GM19438 (cell line): ENCODE measurements around the gene TRIM61.
"Not testable (repeated sequence)": the region's sequence is repeated elsewhere in the genome, so short reads cannot be mapped to it uniquely, and the experiment has no call there.

Experiments used
- ATAC-seq: cut with Tn5 transposase; IDR thresholded peaks from one replicate; pipeline ENCODE4 v1.9.1; 2021; ENCODE audit warnings: low read depth; ENCODE audit not compliant: unreplicated experiment

The TRIM61 gene

DNA sequence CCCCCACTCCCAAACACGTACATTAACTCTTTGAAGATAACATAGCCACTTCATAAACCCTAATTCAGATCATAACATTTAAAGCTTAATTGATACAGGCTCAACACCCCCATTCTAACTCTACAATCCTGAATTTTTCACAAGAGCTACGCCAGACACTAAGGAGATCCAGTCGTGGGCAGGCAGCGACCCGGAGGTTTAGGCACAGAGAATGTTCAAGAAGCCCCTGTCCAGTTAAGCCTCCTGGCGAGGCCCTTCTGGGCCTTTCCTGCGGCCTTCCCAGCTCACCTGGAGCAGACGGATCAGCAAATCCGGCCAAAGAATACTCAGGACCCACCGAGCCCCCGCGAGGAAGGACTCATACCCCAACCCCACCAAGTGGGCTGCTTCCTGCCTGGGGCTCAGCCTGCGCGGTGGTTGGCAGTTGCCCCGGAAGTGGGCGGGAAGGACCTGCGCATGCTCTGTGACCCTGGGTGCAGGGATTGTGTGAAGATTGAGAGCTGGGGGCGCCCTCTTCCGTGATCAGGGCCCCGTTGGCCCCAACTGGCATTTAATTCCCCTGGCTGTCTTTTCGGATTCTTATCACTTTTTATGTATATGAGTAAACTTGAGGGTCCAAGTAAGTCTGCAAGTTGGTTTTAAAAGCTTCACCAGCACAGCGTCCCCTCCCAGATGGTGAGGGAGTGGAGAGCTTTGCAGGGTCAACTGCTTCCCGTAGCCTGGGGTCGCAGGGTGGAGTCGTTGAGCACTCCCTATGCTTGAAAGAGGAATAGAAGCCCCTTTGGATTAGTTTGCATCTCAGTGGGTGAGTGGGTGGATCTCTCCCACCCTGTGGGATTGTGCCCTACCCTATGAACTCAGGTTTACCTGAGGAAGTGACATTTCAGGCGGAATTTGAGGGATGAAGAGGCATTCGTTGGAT lies at the start of gene TRIM61:
Gene TRIM61 (minus strand): TSS at position 415 of the 922 bp plus-strand sequence. CDS start 7,655 bp downstream, outside the sequence.
- ATAC-seq = peak; percentile 100

DNA sequence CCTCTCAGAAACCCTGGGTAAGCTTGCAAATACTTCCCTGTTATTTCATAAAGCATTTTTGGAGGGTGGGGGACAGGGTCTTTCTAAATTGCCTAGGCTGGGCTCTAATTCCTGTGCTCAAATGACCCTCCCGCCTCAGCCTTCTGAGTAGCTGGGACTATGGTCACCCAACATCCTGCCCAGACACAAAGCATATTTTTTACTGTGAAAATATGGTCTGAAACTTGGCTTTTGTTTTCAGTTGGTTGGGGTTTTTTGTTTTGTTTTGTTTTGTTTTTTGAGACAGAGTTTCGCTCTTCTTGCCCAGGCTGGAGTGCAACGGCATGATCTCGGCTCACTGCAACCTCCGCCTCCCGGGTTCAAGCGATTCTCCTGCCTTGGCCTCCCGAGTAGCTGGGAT lies 48.3 kb upstream of the TRIM61 start:
- ATAC-seq = not testable (repeated sequence)

DNA sequence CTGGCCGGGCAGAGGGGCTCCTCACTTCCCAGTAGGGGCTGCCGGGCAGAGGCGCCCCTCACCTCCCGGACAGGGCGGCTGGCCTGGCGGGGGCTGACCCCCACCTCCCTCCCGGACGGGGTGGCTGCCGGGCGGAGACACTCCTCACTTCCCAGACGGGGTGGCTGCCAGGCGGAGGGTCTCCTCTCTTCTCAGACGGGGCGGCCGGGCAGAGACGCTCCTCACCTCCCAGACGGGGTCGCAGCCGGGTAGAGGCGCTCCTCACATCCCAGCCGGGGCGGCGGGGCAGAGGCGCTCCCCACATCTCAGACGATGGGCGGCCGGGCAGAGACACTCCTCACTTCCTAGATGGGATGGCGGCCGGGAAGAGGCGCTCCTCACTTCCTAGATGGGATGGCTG lies 42.5 kb upstream of the TRIM61 start:
- not testable (repeated sequence) for ATAC-seq

DNA sequence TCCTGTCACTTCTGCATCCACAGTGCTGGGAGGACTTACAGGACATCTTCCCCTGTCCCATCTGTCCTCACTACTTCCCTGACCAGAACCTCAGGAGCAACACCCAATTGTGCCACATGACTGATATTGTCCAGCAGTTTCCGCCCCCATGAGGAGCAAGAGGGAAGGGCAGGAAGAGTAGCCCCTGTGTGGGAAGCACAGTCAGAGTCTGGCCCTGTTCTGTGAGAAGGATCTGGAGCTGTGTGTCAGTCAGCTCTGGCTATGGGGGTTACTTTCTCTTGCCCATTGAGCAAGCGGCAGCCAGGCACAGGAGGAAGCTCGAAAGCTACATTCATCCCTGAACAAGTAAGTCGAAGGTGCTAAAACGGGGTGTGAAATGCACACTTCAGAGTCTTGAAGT lies 39.5 kb upstream of the TRIM61 start:
- no peak for ATAC-seq

DNA sequence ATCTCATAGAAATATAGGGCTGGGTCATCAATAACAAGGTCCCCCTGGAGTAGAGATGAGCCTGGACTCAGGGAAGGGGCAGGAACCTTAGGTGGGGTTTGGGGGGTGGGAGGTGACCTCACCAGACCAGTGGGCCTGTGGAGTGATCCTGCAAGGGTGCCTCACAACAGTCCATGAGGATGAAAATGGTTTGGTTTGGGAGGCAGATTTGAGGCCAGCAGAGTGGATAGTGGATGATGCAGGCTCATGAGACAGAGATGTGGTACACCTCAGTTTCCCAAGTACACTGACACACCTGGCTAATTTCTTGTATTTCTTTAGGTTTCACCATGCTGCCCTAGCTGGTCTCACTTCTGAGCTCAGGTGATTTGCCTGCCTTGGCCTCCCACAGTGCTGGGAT lies 36.2 kb upstream of the TRIM61 start:
- no peak for ATAC-seq

DNA sequence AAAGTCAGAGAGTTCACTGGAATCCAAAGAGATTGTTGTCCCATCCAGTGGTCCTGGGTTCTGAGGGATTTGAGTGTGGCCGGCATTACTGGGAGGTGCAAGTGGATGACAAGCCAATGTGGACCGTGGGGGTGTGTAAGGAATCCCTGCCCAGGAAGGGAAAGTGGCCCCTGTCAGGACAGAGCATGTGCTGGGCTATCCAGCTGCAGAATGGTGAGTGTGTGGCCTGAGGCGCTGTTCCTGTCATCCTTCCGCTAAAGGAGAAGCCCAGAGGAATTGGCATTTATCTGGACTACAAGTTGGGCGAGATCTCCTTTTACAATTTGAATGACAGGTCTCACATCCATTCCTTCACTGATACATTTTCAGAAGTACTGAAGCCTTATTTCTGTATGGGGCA lies 33.9 kb upstream of the TRIM61 start:
- no peak for ATAC-seq

DNA sequence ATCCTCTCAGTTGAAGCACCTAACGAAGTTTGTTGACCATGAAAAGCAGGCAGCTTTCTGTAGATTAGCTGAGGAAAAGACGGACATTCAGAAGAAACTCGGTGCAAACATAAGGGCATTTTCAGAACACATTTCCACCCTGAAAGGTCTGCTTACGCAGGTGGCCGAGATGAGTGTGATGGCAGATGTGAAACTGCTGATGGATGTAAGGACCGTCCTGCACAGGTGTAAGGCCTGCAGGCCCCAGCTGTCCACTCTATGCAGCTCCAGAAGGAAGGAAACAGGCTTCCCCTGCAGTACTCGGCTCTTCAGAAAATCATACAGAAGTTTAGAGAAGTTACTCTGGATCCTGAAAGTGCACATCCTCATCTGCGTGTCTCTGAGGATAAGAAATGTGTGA lies 33.5 kb upstream of the TRIM61 start:
- no peak for ATAC-seq

DNA sequence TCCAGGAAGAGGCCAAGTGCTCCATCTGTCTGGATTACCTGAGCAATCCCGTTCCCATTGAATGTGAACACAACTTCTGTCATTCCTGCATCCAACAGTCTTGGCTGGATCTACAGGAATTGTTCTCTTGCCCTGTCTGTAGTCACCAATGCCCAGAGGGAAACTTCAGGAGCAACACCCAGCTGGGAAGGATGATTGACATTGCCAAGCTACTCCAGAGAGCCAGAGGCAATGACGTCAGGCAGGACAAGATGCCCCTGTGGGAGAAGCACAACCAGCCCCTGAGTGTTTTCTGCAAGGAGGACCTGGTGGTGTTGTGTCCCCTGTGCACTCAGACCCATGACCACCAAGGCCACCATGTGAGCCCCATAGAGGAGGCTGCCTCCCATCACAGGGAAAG lies 33.0 kb upstream of the TRIM61 start:
- no peak for ATAC-seq

DNA sequence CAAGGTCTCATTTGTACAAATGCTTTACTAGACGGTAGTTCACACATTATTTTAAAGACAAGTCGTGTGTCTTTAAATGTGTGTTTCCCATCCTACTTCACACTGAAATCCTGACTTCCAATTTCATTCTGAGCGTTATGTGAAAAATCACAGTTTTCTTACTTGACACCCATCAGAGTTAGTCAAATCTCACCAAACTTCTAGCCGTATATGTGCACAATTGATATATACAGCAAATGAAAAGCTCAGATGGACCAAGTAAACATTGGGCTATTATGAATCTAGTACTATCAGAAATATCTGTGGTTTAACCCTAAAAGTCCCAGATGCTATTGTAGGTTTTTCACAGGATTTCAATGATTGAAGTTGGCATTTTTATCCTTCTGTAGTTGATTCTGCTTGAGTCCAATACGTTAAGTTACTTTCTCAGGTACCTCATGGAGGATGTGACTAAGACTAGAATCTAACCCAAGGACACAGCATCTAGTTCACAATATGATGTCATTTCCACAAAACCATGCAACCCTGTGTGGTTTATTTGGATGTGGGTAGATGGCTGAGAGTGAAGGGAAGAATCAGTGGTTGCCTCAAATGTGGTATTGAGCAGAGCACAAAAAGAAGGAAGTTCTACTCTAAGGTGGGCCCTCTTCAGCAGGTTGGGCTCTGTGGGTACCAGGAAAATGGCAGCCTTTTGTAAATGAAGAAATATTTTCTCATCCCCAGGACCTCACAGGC lies 32.2 kb upstream of the TRIM61 start:
- ATAC-seq = no peak

DNA sequence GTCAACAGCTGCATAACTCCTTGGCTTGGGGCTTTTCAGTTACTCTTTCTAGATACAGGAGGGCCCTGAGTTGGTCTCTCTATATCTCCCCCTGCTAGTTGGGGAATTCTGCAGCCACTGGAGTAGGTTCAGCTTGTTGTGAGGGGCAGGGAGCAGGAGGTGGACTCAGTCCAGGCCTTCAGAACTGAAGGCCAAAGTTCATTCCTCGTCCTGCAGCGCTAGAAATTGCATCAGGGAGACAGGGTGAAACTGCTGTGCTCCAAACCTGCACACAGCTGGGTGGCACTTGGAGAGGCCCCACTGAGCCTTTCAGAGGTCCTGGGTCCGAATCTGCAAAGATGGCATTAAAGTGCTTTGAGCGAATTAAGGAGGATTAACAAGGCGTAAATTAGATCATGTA lies 29.4 kb upstream of the TRIM61 start:
- ATAC-seq = no peak

DNA sequence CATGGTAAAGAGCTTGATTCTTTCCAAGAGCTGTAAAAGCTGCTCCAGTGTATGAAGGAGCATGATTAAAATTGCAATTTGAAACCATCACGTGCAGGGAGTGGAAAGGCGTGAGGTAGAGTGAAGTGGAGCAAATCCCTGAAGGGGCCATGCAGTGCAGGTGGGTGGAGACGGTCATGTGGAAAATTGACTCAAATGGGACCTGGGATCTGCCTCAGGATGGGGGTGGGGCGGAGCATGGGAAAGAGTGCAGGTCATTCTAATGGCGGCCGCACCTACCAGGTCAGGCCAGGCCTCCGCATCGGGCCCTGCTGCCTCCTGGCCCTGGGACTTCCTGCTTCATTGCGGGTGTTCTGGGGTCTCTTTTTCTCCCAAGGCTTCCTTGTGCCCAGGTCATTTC lies 29.0 kb upstream of the TRIM61 start:
- ATAC-seq = no peak

DNA sequence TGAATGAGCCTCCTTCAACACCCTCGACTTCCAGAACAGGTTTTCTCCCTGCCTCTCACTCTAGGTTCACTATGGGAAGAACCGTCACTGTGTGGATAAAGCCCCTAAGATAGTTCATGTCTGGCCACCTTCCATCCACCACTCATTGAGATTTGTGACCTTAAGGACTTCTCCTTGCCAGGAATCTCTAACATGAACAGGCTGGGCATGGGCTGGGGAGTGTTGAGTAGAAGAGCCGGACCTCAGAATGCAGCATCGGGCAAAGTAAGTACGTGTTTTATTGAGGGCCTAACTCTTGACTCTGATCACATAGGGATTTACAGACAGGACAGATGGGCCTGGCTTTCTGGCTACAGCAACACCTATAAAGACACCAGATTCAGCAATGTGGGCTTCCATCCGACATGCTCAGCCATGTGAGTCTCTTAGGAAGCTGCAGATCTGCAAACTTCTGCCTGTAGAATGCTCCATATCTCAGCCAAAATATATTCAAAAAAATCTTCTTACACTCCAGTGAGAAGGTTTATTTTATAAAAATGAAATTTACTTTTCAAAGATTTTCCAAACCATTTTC lies 28.0 kb upstream of the TRIM61 start:
- no peak for ATAC-seq

DNA sequence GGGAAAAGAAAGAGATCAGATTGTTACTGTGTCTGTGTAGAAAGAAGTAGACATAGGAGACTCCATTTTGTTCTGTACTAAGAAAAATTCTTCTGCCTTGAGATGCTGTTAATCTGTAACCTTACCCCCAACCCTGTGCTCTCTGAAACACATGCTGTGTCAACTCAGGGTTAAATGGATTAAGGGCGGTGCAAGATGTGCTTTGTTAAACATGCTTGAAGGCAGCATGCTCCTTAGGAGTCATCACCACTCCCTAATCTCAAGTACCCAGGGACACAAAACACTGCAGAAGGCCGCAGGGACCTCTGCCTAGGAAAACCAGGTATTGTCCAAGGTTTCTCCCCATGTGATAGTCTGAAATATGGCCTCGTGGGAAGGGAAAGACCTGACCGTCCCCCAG lies 24.5 kb upstream of the TRIM61 start:
- not testable (repeated sequence) for ATAC-seq

DNA sequence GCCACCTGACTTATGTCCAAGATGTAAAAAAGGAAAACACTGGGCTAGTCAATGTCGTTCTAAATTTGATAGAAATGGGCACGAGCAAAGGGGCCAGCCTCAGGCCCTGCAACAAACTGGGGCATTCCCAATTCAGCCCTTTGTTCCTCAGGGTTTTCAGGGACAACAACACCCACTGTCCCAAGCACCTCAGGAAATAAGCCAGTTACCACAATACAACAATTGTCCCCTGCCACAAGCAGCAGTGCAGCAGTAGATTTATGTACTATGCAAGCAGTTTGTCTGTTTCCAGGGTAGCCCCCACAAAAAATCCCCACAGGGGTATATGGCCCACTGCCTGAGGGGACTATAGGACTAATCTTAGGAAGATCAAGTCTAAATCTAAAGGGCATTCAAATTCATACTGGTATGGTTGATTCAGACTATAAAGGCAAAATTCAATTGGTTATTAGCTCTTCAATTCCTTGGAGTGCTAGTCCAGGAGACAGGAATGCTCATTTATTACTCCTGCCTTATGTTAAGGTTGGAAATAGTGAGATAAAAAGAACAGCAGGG lies 21.1 kb upstream of the TRIM61 start:
- ATAC-seq = not testable (repeated sequence)

DNA sequence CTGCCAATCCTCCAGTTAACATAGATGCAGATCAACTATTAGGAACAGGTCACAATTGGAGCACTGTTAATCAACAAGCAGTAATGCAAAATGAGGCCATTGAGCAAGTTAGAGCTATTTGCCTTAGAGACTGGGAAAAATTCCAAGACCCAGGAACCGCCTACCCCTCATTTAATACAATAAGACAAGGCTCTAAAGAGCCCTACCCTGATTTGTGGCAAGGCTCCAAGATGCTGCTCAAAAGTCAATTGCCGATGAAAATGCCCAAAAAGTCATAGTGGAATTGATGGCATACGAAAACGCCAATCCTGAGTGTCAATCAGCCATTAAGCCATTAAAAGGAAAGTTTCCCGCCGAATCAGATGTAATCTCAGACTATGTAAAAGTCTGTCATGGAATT lies 20.5 kb upstream of the TRIM61 start:
- no peak for ATAC-seq

DNA sequence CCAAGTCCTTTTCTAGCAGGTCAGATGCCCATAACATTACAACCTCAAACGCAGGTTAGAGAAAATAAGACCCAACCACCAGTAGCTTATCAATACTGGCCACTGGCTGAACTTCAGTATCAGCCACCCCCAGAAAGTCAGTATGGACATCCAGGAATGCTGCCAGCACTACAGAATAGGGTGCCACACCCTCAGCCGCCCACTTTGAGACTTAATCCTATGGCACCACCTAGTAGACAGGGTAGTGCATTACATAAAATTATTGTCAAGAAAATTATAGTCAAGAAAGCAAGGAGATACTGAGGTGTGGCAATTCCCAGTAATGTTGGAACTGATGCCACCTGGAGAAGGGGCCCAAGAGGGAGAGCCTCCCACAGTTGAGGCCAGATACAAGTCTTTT lies 19.9 kb upstream of the TRIM61 start:
- ATAC-seq = no peak

DNA sequence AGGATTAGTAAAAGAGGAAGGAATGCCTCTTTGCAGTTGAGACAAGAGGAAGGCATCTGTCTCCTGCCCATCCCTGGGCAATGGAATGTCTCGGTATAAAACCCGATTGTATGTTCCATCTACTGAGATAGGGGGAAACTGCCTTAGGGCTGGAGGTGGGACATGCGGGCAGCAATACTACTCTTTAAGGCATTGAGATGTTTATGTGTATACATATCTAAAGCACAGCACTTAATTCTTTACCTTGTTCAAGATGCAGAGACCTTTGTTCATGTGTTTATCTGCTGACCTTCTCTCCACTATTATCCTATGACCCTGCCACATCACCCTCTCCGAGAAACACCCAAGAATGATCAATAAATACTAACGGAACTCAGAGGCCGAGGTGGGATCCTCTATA lies 18.7 kb upstream of the TRIM61 start:
- ATAC-seq = not testable (repeated sequence)

DNA sequence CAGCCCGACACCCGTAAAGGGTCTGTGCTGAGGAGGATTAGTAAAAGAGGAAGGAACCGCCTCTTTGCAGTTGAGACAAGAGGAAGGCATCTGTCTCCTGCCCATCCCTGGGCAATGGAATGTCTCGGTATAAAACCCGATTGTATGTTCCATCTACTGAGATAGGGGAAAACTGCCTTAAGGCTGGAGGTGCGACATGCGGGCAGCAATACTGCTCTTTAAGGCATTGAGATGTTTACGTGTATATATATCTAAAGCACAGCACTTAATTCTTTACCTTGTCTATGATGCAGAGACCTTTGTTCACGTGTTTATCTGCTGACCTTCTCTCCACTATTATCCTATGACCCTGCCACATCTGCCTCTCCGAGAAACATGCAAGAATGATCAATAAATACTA lies 13.3 kb upstream of the TRIM61 start:
- not testable (repeated sequence) for ATAC-seq

DNA sequence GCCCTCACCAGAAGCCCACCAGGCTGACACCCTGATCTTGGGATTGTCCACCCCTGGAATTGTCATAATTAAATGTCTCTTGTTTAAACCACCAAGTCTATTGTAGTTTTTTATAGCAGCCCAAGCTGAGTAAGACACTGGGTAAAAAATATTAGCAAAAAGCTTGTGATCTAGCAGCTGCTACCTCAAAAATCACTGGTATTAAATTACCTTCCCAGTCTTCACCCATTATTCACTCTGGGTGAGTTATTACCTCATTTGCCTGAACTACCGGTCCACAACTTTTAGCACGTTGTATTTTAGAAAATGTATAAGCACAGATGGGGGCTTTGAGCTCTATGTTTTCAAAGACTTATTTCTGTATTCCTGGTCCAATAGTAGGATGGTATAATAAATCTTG lies 12.0 kb upstream of the TRIM61 start:
- no peak for ATAC-seq

DNA sequence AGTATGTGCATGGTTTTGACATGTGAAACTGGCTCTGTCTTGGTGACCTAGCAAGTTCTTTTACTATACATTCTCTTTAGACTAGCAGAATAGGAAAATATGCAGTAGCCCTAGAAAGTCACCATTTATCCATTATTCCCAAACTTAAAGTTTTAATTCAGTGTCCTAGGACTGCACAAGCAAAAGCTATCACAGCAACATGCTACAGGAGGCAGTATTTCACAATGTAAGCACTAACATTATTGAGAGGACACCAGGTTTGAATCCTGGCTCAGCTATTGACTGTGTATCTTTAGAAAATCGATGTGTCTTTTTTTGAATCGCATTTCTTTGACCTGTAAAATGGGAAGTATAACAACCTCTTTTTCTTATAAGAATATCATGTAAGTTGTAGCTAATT lies 5.5 kb downstream of the TRIM61 start:
- ATAC-seq = not testable (repeated sequence)

DNA sequence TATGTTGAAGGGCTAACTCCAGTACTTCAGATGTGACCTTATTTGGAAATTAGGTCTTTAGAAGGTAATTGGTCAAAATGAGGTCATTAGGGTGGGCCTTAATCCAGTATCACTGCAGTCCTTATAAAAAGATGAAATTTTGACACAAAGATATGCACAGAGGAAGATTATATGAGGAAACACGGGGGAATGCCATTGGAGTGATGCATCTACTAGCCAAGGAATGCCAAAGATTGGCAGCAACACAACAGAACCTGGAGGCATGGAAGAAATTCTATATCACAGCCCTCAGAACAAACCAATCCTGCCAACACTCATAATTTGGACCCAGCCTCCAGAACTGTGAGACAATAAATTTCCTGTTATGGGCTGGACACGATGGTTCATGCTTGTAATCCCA lies 17.6 kb downstream of the TRIM61 start:
- no peak for ATAC-seq
